Activated T-helper 1 cell treated with anti-CD3 and anti-CD28 coated beads, Interleukin-12 subunit alpha, Interleukin-12 subunit beta, Interleukin-2, Interleukin-4 antibody, amounts not matched to agents 30 ng/mL and 10 ng/mL and 1 ng/mL, durations not matched to agents 14 hours and 24 hours and 36 hours (primary cell): Measurements from ENCODE around the gene RTN4RL1. TPM values are rescaled to one million over a fixed set of nuclear protein-coding genes. Genes with fewer than 3 reads are reported as not detected.
A peak's percentile ranks its signal among the peaks of the same experiment; 100 is the strongest.

Source experiments
- DNase-seq: peaks from one replicate; pipeline ENCODE4 v3.0.0; 2021; ENCODE audit warnings: low spot score
- H3K27ac Mint-ChIP-seq: one replicate; pipeline ENCODE4 v1.8.0; 2021; ENCODE audit warnings: mild to moderate bottlenecking, mixed read lengths
- H3K27me3 Mint-ChIP-seq: one replicate; pipeline ENCODE4 v1.8.0; 2022; ENCODE audit warnings: mild to moderate bottlenecking, moderate library complexity, mixed read lengths; ENCODE audit not compliant: insufficient read depth
- H3K36me3 Mint-ChIP-seq: one replicate; pipeline ENCODE4 v1.8.0; 2021; ENCODE audit warnings: low read depth, mixed read lengths
- H3K4me1 Mint-ChIP-seq: one replicate; pipeline ENCODE4 v1.8.0; 2021; ENCODE audit warnings: low read depth, mixed read lengths
- H3K4me3 Mint-ChIP-seq: one replicate; pipeline ENCODE4 v1.8.0; 2021; ENCODE audit warnings: mild to moderate bottlenecking, moderate library complexity, mixed read lengths
- H3K9me3 Mint-ChIP-seq: one replicate; pipeline ENCODE4 v1.8.0; 2021; ENCODE audit warnings: mixed read lengths
- intact Hi-C: fragments of 100-400 bp; cut with micrococcal nuclease; formaldehyde crosslinking; loops from one replicate; pipeline ENCODE4 v1.15.1; 2024
- total RNA-seq: library from RNA; stranded (reverse); gene quantifications from 2 replicates; pipeline ENCODE4 v1.2.3, GENCODE V29; 2022

RTN4RL1 gene
- total RNA-seq, 1 donor from 2014 or later, result 1.0 TPM

- H3K27me3 Mint-ChIP-seq, result no peaks in the 10 kb centered on the region
- no peak for DNase-seq
- intact Hi-C loops, result no loop called here
- peak overlapping the region; percentile 66 for H3K27ac Mint-ChIP-seq
- peaks cover 63% of the 10 kb centered on the region for H3K36me3 Mint-ChIP-seq
- peaks cover 8% of the 10 kb centered on the region for H3K4me1 Mint-ChIP-seq
- H3K4me3 Mint-ChIP-seq, result no peak overlapping the region
- no peaks in the 10 kb centered on the region for H3K9me3 Mint-ChIP-seq
Measured at GRCh38 chr17:1894753-1895339, 130.3 kb downstream of the RTN4RL1 start.

GRCh38 chr17:1890758-1891450 is 134.2 kb downstream of the RTN4RL1 start:
- intact Hi-C loops, result no loop called here
- no peak for DNase-seq
- Mint-ChIP-seq H3K4me1 (peaks cover 8% of the 10 kb centered on the region), H3K4me3 (no peak overlapping the region), H3K36me3 (peaks cover 49% of the 10 kb centered on the region), H3K27ac (peak overlapping the region; percentile 79), H3K9me3 (no peaks in the 10 kb centered on the region), H3K27me3 (no peaks in the 10 kb centered on the region)

- no peaks in the 10 kb centered on the region for H3K9me3 Mint-ChIP-seq
- intact Hi-C loops, result no loop called here
- H3K4me1 Mint-ChIP-seq, result peaks cover 8% of the 10 kb centered on the region
- peaks cover 57% of the 10 kb centered on the region for H3K36me3 Mint-ChIP-seq
- no peak overlapping the region for H3K4me3 Mint-ChIP-seq
- no peak for DNase-seq
- H3K27ac Mint-ChIP-seq, result no peak overlapping the region
- H3K27me3 Mint-ChIP-seq, result no peaks in the 10 kb centered on the region
Measured at GRCh38 chr17:1888741-1889140, 136.4 kb downstream of the RTN4RL1 start.

Other genes with a start within 250 kb of the RTN4RL1 start
- gene SMYD4, start 195.4 kb downstream of the RTN4RL1 start, total RNA-seq, result 28.4 and 33.4 TPM in 2 replicates
- 266 and 269 TPM in 2 replicates for gene RPA1, start 195.3 kb downstream of the RTN4RL1 start, total RNA-seq
- gene DPH1, start 4.8 kb upstream of the RTN4RL1 start, total RNA-seq, result 49.4 and 61.3 TPM in 2 replicates
- 43.9 and 44.0 TPM in 2 replicates for gene OVCA2, start 16.7 kb upstream of the RTN4RL1 start, total RNA-seq
- gene HIC1, start 29.8 kb upstream of the RTN4RL1 start, total RNA-seq, result 45.6 and 47.0 TPM in 2 replicates